K562 (cell line): ENCODE data around the gene AMZ1. TPM values are rescaled to one million over a fixed set of nuclear protein-coding genes. Genes with fewer than 3 reads are reported as not detected.

ENCODE experiments used
- ATAC-seq: fragments of 200-7000 bp; cut with Tn5 transposase; 3 replicates; pipeline ENCODE4 v1.9.1; 2020; ENCODE audit warnings: moderate library complexity
- BruUV-seq: library from RNA; stranded (reverse); fragments of 400-500 nt; replicated peaks from 2 replicates; lab custom pipeline; 2021; lab: Mats Ljungman, UMichigan
- CTCF ChIA-PET: fragments of 300-600 bp; formaldehyde crosslinking; extraction: SDS; loops from one replicate; lab custom pipeline; 2021; ENCODE audit warnings: low intra/inter-chr PET ratio; lab: Yijun Ruan, JAX
- POLR2A ChIA-PET: fragments of 300-600, 350-650 bp; sonication (Branson Sonifier 250); formaldehyde crosslinking; extraction: SDS; loops from one replicate; lab custom pipeline; 2021; ENCODE audit warnings: antibody characterized with exemption, inconsistent platforms; lab: Yijun Ruan, JAX
- DNase-seq, 4 experiments: peaks; one replicate each; pipeline versions ENCODE4 v3.0.0 to v3.0.0-alpha.2; 2011 to 2018; ENCODE audit warnings: low spot score in 3 of 4, mixed read lengths in 3 of 4; ENCODE audit errors: extremely low read depth in 1 of 4
- FAIRE-seq: peaks from 2 replicates; lab custom pipeline; 2011; peaks lifted over from hg19 to GRCh38; lab: Jason Lieb, UNC
- H2AFZ ChIP-seq: 2 replicates; pipeline ENCODE4 v1.6.0; 2011; ENCODE audit warnings: low read depth, low read length, control low read depth, inconsistent platforms
- H3K27ac ChIP-seq: fragments of 200-600 bp; 3 replicates; pipeline ENCODE4 v1.8.0; 2011; ENCODE audit warnings: low read depth, mild to moderate bottlenecking, control low read depth, inconsistent platforms, low read length, moderate library complexity, mixed read lengths; ENCODE audit errors: extremely low read depth
- H3K27me3 ChIP-seq, 2 experiments: fragments of 300-600 bp in 1 of 2; 2 replicates in 1 of 2; 3 replicates in 1 of 2; pipeline versions ENCODE4 v1.6.0 to v1.8.0; 2011; ENCODE audit warnings: inconsistent platforms in 2 of 2, low read length in 2 of 2, mild to moderate bottlenecking in 1 of 2, mixed read lengths in 1 of 2, moderate library complexity in 1 of 2; ENCODE audit not compliant: control insufficient read depth in 2 of 2, insufficient read depth in 2 of 2
- H3K36me3 ChIP-seq: fragments of 300-600 bp; 3 replicates; pipeline ENCODE4 v1.8.0; 2011; ENCODE audit warnings: mild to moderate bottlenecking, low read length, inconsistent platforms; ENCODE audit not compliant: control insufficient read depth, insufficient read depth
- H3K4me1 ChIP-seq, 2 experiments: fragments of 200-600 bp in 1 of 2; replicated peaks in 1 of 2; 2 replicates in 1 of 2; 3 replicates in 1 of 2; pipeline versions ENCODE4 v1.5.1 to v1.8.0; 2011; ENCODE audit warnings: inconsistent platforms in 2 of 2, low read length in 2 of 2, mild to moderate bottlenecking in 1 of 2, mixed read lengths in 1 of 2, moderate library complexity in 1 of 2; ENCODE audit not compliant: control insufficient read depth in 2 of 2, insufficient read depth in 2 of 2
- H3K4me2 ChIP-seq: 2 replicates; pipeline ENCODE4 v1.6.1; 2011; ENCODE audit warnings: low read length, control low read depth, inconsistent platforms, mixed read lengths; ENCODE audit not compliant: insufficient read depth
- H3K4me3 ChIP-seq: fragments of 200-600 bp; sonication (generic), shearing (Covaris generic); 2 replicates; pipeline ENCODE4 v1.5.1; 2016; ENCODE audit warnings: control low read depth, inconsistent platforms
- H3K79me2 ChIP-seq: fragments of 200-600 bp; 3 replicates; pipeline ENCODE4 v1.8.0; 2011; ENCODE audit warnings: low read length, inconsistent platforms; ENCODE audit not compliant: control insufficient read depth, insufficient read depth
- H3K9ac ChIP-seq, 2 experiments: 2 replicates each; pipeline versions ENCODE4 v1.6.0 to v1.6.1; 2011; ENCODE audit warnings: low read depth in 2 of 2, low read length in 2 of 2, control low read depth in 1 of 2, inconsistent platforms in 1 of 2, mild to moderate bottlenecking in 1 of 2, mixed read lengths in 1 of 2; ENCODE audit not compliant: insufficient read depth in 1 of 2
- H3K9me1 ChIP-seq: one replicate; pipeline ENCODE4 v1.6.0; 2011; ENCODE audit warnings: inconsistent platforms, mild to moderate bottlenecking, low read length, moderate library complexity; ENCODE audit not compliant: control insufficient read depth, insufficient read depth
- H3K9me3 ChIP-seq: replicated peaks from 2 replicates; pipeline ENCODE4 v1.5.1; 2011; ENCODE audit warnings: low read depth, low read length, inconsistent platforms; ENCODE audit not compliant: control insufficient read depth, insufficient read depth
- H4K20me1 ChIP-seq: replicated peaks from 2 replicates; pipeline ENCODE4 v1.6.1; 2011; ENCODE audit warnings: low read length, inconsistent platforms, mixed read lengths; ENCODE audit not compliant: control insufficient read depth, insufficient read depth
- ATF1 ChIP-seq, 2 experiments: fragments of 450-650 bp in 1 of 2; IDR thresholded peaks; 2 replicates each; pipeline ENCODE4 v1.6.1; 2016; ENCODE audit warnings: missing compliant biosample characterization in 1 of 2, missing genetic modification characterization in 1 of 2
- HMGN3 ChIP-seq: IDR thresholded peaks from 2 replicates; pipeline ENCODE4 v1.6.1; 2011; ENCODE audit warnings: borderline replicate concordance, low read depth, mild to moderate bottlenecking, mixed read lengths, low read length; ENCODE audit not compliant: insufficient read length; ENCODE audit errors: extremely low read depth
- MEF2D ChIP-seq: conservative IDR thresholded peaks from 2 replicates; pipeline ENCODE4 v1.6.1; 2016; ENCODE audit warnings: low read depth, missing genetic modification characterization, missing compliant biosample characterization
- SMAD1 ChIP-seq: fragments of 150-350 bp; IDR thresholded peaks from 2 replicates; pipeline ENCODE4 v1.6.1; 2014; ENCODE audit warnings: low read length, low read depth; ENCODE audit not compliant: partially characterized antibody
- TFAP4 ChIP-seq: sonication (generic); formaldehyde crosslinking; IDR thresholded peaks from 2 replicates; pipeline ENCODE4 v1.8.0; 2022; ENCODE audit warnings: missing genetic modification reagents, mild to moderate bottlenecking, moderate library complexity, borderline replicate concordance
- THAP12 ChIP-seq: fragments of 250-450 bp; sonication (Bioruptor Pico); IDR thresholded peaks from 2 replicates; pipeline ENCODE4 v1.9.0; 2021; ENCODE audit warnings: mild to moderate bottlenecking, inconsistent platforms
- ZBED1 ChIP-seq: IDR thresholded peaks from 2 replicates; pipeline ENCODE4 v1.6.1; 2014
- WGBS: fragments of 100-300 bp; shearing (Covaris generic); methylation state at CpG from one replicate; pipeline ENCODE4 v1.1.6; 2016; ENCODE audit warnings: low coverage, mixed read lengths; ENCODE audit not compliant: insufficient coverage; ENCODE audit errors: missing lambda C conversion rate; 5-methylcytosine and 5-hydroxymethylcytosine counted together
- in situ Hi-C: fragments of 300-500 bp; cut with MboI; formaldehyde crosslinking; loops from 4 replicates; pipeline ENCODE4 v1.15.0; 2018; ENCODE audit warnings: inconsistent platforms, mixed read lengths
- intact Hi-C: fragments of 100-400 bp; cut with micrococcal nuclease; formaldehyde crosslinking; loops from 2 replicates; pipeline ENCODE4 v1.14.2; 2022
- polyA plus RNA-seq, 8 experiments: library from polyadenylated mRNA; depleted of rRNA in 4 of 8; stranded (reverse) in 5 of 8; unstranded in 3 of 8; fragments of >200 nt; fragmentation: Nextera tagmentation in 2 of 8; fragmentation: Illumina TruSeq in 1 of 8; extraction: Ambion mirVana in 2 of 8; extraction: Trizol in 1 of 8; gene quantifications; 2 replicates each; pipeline versions ENCODE4 v1.2.1 to v1.2.3, GENCODE V29; 2011 to 2014; ENCODE audit warnings: inconsistent platforms in 1 of 8, missing spikeins in 1 of 8
- total RNA-seq, 7 experiments: library from RNA; depleted of rRNA in 6 of 7; stranded (reverse); fragments of >200 nt in 6 of 7; fragmentation: Illumina TruSeq in 2 of 7; extraction: Trizol in 2 of 7; gene quantifications; 2 replicates each; pipeline versions ENCODE4 v1.2.1 to v1.2.3, GENCODE V29; 2011 to 2021; ENCODE audit warnings: low replicate concordance in 1 of 7
- TF ChIP-seq, protein P1 (sequence below), 3 experiments: IDR thresholded peaks in 2 of 3; conservative IDR thresholded peaks in 1 of 3; 2 replicates each; pipeline ENCODE4 v1.5.1; 2011 to 2012; ENCODE audit warnings: low read length in 3 of 3, mild to moderate bottlenecking in 3 of 3, control low read depth in 2 of 3, improper control_type of control experiment in 1 of 3, inconsistent platforms in 1 of 3, low read depth in 1 of 3, mixed read lengths in 1 of 3, moderate library complexity in 1 of 3; ENCODE audit not compliant: insufficient read depth in 2 of 3
- TF ChIP-seq, protein P2 (sequence below): sonication (generic); formaldehyde crosslinking; IDR thresholded peaks from 2 replicates; pipeline ENCODE4 v1.9.0; 2022; ENCODE audit warnings: mild to moderate bottlenecking, missing genetic modification reagents
- TF ChIP-seq, protein P3 (sequence below), 2 experiments: IDR thresholded peaks in 1 of 2; conservative IDR thresholded peaks in 1 of 2; 2 replicates each; pipeline ENCODE4 v1.6.1; 2016; ENCODE audit warnings: low read depth in 2 of 2, mild to moderate bottlenecking in 1 of 2, missing compliant biosample characterization in 1 of 2, missing genetic modification characterization in 1 of 2, moderate library complexity in 1 of 2

AMZ1 gene
- total and polyA plus RNA-seq, 9 of the 15 experiments (the other 6 are each of a cell fraction or from before 2014, with no cell fraction given) = not detected

DNA sequence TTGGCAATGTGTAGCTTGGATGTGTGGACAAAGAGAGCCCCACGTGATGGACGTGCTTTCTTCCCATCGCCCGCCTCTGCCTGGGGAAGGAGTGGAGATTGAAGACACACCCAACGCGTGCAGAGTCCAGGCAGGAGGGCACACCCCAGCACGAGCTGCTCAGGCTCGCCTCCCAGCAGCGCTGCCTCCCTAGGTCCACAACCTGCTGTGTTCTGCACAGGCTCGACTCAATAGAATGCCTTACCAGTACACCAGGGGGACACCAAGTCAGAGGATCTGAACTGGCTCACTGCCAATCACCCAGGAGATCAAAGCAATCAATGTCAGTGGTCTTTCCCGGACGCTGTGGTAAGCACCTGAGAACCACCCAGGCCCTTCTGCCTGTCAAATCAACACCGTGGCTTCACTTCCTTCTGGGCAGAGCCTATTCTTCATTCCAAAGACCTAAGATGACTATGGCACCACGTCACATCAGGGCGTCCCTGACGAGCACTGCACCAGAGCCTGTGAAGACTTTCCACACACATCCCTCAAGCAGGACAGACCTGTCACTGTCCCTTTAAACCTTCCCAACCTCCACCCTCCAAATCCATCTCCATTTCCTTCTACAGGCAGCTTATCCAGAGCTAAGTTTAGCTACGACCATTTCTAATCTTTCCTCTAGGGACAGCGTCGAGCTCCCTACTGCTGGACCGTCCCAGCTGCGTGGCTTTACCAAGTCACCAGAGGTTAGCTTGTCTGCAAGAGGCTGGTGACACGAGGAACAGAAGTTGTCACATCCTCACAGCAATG is 72.3 kb downstream of the AMZ1 start:
- peaks cover 32 to 57% of the 10 kb centered on the region in 2 experiments for H3K4me1 ChIP-seq
- H3K79me2 ChIP-seq = peaks cover 19% of the 10 kb centered on the region; the same call in 2 of the 3 replicates
- peak; percentile 77 for ATAC-seq
- 41% methylated on average over 21 of the region's 22 CpGs for WGBS
- H3K27ac ChIP-seq = peak overlapping the region; percentile 26; the same call in 2 of the 3 replicates
- BruUV-seq = no TSS peak
- no peak overlapping the region for H3K4me3 ChIP-seq
- H3K9ac ChIP-seq = peak overlapping the region in 1 of 2 experiments; percentile 79; a peak in 3 of 4 replicates
- no peaks in the 10 kb centered on the region for H3K9me3 ChIP-seq
- 0 out of 2 replicates have a peak, but pooled peaks cover 3% of the 10 kb centered on the region for H4K20me1 ChIP-seq
- peaks cover 6% of the 10 kb centered on the region; the same call in 1 of the 3 replicates for H3K36me3 ChIP-seq
- FAIRE-seq = peak; percentile 83
- DNase-seq = peak; percentile 35 to 69 (median 42)
- CTCF ChIA-PET = no interaction called here
- H3K4me2 ChIP-seq = peak overlapping the region; percentile 33
- H2AFZ ChIP-seq = no peak overlapping the region; the same call in 1 of the 2 replicates
- no peaks in the 10 kb centered on the region for H3K27me3 ChIP-seq
- in situ Hi-C loops = no loop called here
- intact Hi-C loops = no loop called here
- POLR2A ChIA-PET = interaction anchor here (0.9 to 2.3 kb wide), 4 partner anchors 11 to 83 kb away, joined by 3 to 10 read pairs (median 4); no protein-coding TSS in a partner anchor
- H3K9me1 ChIP-seq = no peaks in the 10 kb centered on the region
- TF ChIP-seq THAP12 = 0 out of 2 replicates have a peak, but pooled peaks have one; percentile 32
- TF ChIP-seq HMGN3 = no peak
- TF ChIP-seq, protein P1, sequence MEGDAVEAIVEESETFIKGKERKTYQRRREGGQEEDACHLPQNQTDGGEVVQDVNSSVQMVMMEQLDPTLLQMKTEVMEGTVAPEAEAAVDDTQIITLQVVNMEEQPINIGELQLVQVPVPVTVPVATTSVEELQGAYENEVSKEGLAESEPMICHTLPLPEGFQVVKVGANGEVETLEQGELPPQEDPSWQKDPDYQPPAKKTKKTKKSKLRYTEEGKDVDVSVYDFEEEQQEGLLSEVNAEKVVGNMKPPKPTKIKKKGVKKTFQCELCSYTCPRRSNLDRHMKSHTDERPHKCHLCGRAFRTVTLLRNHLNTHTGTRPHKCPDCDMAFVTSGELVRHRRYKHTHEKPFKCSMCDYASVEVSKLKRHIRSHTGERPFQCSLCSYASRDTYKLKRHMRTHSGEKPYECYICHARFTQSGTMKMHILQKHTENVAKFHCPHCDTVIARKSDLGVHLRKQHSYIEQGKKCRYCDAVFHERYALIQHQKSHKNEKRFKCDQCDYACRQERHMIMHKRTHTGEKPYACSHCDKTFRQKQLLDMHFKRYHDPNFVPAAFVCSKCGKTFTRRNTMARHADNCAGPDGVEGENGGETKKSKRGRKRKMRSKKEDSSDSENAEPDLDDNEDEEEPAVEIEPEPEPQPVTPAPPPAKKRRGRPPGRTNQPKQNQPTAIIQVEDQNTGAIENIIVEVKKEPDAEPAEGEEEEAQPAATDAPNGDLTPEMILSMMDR (IDR thresholded peaks at IDR 0.05 in 2 of 3, conservative IDR thresholded peaks at IDR 0.05 in 1 of 3; ENCODE audit: insufficient read depth in 2 of 3, low read depth in 1 of 3, low read length in 3 of 3) = peak; percentile 60 to 68 (median 61)
- TF ChIP-seq TFAP4 (CRISPR knock-in tag) = peak; percentile 71
- TF ChIP-seq ATF1 (CRISPR knock-in tag; IDR thresholded peaks at IDR 0.05) = no peak
- TF ChIP-seq ATF1 (tag; IDR thresholded peaks at IDR 0.05) = peak; percentile 34; the same call in 1 of the 2 replicates
- peak; percentile 84 for TF ChIP-seq MEF2D (tag)
- TF ChIP-seq ZBED1 = 0 out of 2 replicates have a peak, but pooled peaks have one; percentile 11
- TF ChIP-seq SMAD1 = peak; percentile 33
- TF ChIP-seq, protein P2, sequence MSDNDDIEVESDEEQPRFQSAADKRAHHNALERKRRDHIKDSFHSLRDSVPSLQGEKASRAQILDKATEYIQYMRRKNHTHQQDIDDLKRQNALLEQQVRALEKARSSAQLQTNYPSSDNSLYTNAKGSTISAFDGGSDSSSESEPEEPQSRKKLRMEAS (CRISPR knock-in tag) = peak; percentile 46
- TF ChIP-seq, protein P3, sequence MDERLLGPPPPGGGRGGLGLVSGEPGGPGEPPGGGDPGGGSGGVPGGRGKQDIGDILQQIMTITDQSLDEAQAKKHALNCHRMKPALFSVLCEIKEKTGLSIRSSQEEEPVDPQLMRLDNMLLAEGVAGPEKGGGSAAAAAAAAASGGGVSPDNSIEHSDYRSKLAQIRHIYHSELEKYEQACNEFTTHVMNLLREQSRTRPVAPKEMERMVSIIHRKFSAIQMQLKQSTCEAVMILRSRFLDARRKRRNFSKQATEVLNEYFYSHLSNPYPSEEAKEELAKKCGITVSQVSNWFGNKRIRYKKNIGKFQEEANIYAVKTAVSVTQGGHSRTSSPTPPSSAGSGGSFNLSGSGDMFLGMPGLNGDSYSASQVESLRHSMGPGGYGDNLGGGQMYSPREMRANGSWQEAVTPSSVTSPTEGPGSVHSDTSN (CRISPR knock-in tag; IDR thresholded peaks at IDR 0.05; ENCODE audit: low read depth) = 0 out of 2 replicates have a peak, but pooled peaks have one; percentile 5
- TF ChIP-seq, protein P3 (tag; conservative IDR thresholded peaks at IDR 0.05; ENCODE audit: low read depth) = no peak
